GM21737 (cell line): Measurements from ENCODE around the gene LRIG1.

Experiments used
- ATAC-seq: cut with Tn5 transposase; IDR thresholded peaks from one replicate; pipeline ENCODE4 v1.9.1; 2021; ENCODE audit warnings: mild to moderate bottlenecking, moderate library complexity; ENCODE audit not compliant: unreplicated experiment

LRIG1 gene

DNA sequence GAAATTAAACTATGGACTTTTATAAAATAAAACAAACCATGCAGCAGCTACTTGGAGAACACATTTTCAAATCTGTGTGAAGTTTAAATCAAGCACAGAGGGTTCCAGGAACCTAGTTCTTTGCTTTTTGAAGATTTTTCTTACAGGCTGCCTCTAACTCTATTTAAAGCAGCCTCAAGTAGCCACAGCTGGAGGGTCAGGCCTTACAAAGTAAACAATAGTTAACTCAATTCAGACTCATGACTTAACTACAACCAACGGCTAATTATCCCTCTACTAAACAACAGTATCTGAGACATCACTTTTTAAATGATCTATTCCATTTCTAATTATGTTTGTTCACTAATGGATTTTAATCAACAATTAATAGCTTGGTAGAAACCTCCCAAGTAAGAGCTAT lies 9.8 kb downstream of the LRIG1 start:
- no peak for ATAC-seq

DNA sequence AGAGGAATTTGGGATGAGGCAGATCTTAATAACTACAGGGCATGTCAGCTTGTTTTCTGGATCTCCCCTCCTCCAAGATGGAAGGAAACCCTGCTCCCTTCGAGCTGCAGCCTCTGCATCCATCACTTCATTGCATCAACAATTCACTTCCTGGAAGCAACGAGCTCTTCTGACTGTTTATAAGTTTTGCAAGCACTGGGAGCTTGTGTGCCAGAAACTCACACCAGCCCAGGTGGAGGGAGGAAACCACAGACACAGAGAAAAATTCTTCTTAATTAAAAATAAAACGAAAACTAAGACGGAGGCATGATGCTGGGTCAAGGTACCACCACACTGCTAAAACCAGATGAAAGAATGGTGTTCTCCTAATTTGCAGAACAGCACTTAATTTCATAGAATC lies 10.6 kb downstream of the LRIG1 start:
- ATAC-seq = peak; percentile 66

DNA sequence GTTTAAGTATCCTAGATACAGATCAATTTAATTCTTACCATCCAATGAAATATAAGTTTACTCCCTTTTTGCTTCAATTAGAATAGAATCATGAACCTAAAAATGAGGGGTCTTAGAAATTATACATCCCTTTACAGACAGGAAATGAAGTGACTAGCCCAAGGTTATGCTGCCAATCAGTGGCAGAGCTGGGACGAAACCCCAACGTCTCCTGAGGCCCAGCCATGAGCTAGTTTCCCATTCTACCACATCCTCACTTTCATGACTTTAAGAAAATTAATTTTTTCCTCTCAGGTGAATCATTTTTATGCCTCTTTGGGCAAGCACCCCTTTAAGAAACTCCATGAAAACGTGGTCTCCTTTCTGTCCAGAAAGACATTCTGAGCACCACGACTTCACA lies 11.2 kb downstream of the LRIG1 start:
- no peak for ATAC-seq

DNA sequence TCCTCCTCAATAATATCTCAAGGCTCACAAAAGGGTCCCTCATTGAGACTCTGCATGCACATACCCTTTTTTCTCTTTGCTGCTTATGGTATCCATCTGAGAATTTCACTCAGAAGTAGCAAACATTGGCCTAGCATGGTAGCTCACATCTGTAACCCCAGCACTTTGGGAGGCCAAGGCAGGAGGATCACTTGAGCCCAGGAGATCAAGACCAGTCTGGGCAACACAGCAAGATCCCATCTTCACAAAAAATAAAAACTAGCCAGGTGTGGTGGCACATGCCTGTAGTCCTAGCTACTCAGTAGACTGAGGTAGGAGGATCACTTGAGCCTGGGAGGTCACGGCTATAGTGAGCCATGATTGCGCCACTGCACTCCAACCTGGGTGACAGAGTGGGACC lies 11.7 kb downstream of the LRIG1 start:
- no peak for ATAC-seq

DNA sequence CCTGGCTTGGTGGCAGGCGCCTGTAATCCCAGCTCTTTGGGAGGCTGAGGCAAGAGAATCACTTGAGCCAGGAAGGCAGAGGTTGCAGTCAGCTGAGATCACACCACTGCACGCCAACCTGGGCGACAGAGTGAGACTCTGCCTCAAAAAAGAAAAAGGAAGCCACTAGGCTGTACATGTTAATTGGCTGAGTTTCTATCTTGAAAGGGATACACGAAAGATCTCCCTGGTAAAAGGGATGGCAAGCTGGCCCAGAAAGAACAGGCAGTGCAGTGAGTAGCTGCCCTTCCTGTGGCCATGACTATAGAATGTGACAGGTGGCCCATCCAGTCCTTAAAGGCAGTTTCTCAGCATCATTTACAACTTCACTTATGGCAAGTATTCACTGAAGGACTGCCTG lies 12.3 kb downstream of the LRIG1 start:
- ATAC-seq = no peak

DNA sequence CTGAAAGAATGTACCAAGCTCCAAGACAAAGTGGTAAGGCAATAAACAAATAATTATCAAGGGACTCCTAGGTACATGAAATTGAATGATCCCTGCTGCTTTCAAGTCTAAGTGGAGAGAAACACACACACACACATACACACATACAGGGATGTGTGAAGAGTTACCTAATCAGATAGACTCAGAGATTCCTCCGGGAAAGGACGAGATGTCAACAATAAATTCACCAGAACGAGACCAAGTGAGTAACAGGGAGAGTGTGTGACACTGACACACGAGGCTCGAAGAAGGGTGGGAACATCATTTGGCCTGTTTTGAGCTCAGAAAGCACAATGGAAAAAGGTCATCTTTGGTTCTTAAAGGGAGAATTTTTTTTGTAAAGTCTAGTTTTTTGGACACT lies 13.4 kb downstream of the LRIG1 start:
- no peak for ATAC-seq

DNA sequence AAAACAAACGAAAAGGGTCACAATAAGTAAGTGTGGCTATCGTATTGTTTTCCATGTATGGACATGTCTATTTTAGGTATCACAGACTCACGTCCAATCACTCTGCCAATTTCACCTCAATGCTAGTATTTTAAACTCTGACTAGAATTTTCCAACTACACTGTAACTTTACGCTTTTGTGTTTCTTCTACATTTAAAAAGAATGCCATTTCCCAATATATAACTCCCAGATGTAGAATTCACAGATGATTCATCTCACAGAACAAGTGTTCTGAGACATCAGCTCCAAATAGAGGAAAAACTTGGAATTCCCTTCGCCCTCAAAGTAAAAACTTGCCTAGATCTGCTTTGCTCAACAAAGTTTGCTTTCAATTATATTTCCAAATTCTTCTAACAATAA lies 14.2 kb downstream of the LRIG1 start:
- no peak for ATAC-seq

DNA sequence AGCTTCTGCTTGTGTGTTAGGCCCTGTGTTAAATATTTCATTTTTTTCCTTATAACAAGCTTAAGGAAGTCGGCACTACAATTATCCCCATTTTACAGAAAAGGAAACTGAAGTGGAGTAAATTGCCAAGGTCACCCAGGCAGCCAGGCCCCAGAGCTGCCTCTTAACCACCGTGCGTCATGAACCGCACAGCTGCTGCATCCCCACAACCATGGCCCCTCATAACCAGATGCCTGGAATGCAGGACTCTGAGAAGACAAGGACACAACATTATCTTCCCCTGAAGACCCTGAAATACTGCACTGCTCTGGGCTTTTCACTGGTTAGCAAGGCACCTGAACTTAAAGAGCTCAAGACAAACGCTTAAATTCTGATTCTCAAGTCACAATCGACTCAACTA lies 14.6 kb downstream of the LRIG1 start:
- no peak for ATAC-seq

DNA sequence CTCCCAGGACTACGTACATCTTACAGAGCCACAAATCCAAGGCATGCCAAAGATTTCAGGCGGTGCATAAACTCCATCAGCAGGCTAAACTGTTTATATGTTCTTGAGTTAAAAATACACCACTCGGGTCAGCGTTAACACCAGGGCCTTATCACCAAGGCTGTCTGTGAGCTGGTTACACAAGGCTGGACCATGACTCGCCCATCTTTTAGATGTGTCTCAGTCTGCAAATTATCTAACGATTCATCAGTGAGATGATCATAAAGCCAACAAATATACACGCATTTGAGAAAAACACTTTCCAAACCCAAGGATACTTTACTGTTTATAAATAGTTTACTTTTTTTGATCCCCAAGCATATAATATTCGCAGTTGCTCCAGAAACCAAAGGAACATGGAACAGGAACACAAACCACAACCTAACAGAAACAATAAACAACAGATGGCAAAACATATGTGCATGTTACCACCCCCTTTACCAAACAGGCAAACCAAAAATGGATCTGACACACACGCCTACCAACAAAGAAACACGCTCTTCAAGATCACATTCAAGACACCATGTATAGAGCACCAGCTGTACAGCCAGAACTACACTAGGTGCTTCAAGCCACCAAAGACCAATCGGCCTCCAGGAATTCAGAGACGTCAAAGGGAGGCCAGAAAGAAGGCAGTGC lies 15.4 kb downstream of the LRIG1 start:
- ATAC-seq = no peak

DNA sequence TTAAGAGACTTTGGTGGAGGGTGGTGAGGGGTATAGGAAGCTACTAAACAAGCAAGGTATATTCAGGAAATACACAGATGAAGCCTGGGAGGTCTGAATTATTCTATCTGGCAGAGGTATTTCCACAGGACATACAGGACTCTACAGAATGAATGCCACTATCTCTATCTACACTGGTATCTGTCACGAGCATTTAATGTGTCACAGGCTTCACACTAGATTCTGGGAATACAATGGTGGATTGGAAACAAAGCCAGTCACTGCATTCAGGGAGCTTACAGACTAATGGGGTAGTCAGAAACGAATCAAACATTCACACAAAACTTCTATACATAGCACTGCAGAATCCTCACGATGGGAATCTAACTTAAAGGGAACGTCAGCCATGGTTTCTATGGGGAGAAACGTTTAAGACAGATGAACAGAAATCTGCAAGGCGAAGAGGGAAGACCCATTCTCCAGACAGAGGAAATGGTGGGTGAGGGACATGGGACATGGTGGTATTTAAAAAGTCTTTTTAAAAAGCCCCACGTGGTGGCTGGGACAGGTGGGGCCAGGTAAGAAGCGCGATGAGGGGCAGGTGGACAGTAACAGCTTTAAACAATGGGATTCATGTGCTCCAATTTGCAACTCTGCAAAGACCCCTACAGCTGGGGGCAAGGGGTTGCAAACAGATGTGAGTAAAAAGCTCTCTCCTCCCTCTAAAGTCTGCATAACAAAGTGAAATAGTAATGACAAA lies 16.5 kb downstream of the LRIG1 start:
- no peak for ATAC-seq

DNA sequence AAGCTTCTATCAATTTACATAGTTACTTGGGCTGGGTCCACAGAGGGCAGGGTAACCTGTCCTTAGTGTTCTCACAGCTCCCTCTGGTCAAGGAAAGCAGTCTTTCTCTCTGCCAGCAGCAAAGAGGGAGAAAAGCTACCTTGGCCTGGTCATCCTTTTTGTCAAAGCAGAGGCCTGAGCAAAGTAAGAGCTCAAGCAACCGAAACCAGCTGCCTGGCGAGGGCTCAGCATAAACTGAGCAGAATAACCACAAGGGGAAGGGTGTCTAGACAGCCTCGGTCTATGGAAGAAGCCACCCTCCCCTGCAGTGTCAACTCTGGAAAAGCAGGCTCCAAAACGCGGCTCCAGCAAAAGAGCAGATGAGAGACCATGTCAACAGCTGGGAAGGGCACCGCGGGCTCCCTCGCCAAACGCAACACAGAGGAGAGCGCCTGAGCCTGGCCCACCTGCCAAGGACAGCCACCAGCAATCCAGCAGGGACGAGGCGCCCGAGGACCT lies 17.4 kb downstream of the LRIG1 start:
- ATAC-seq = no peak

DNA sequence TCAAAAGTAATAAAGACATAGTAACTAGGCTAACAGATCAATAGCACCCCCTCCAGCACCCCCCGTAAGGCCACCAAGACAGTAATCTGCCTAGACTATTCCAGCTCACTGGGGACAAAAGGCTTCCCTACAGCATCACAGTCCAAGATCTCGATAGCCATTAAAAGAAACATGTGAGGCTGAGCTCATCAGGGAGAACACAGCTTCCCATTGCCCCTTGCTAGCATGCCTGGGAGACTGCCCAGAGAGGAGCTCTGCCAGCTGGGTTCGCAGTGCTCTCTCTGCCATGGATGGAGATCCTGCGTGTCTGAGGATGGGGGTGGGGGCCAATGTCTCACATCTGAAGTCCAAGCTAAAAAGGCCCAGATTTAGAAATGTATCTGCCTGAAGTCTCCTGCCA lies 17.8 kb downstream of the LRIG1 start:
- ATAC-seq = no peak

DNA sequence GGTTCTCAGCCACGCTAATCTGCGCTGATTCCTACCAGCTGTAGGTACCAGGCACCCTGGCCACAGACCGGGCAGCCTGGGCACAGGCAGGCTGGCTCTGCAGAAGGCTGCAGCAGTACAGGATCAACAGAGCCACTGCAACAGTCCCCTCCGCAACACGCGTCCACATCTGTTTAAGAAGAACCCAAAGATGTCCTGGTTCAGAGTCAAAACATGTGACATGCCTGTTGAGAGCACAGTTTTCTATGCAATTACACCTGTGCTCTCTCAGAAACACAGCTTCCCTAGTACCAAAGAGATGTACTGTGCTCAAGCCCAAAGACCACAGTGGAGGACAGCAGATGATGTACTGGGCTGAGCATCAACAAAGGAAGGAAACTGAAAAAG lies 18.8 kb downstream of the LRIG1 start:
- no peak for ATAC-seq

DNA sequence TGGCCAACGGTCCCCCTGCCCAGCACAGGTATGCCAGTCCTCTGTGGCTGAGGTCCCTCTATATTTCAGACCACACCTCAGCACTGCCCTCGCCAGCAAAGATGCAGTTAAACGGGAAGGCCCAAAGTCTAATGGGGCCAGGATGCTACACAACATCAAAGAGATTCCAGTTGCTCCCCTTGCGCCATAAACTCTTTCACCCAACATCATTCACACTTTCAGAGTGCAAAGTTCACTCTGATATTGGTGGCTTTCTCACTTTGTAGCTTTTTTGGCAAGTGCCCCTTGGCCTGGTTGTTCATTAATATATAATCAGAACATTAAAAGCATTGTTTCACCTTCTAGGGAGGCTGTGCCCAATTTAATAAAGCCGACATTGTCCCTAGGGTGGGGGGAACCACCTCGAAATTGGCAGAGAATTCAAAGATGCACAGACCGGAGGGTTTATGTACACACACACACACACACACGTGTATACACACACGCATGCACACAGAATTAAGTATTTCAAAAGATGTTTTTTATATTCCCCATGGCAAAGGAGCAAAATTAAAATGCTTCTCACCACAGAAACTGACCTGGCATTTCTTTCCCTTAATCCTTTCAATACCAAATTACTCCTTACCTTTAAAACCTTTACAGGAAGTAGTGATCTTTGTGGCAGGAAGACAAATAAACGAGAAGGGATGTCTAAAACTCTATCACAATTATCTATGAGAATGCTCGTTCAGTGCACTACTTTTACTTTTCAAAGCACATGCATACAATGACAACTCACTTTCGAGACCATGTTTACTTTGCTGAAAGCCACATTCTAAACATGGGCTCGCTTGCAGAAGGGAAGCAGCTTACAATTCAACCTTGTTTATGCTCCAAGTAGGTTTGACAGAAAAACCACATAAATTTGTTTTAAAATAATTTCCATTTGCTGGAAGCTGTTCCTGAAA lies 19.5 kb downstream of the LRIG1 start:
- ATAC-seq = no peak

DNA sequence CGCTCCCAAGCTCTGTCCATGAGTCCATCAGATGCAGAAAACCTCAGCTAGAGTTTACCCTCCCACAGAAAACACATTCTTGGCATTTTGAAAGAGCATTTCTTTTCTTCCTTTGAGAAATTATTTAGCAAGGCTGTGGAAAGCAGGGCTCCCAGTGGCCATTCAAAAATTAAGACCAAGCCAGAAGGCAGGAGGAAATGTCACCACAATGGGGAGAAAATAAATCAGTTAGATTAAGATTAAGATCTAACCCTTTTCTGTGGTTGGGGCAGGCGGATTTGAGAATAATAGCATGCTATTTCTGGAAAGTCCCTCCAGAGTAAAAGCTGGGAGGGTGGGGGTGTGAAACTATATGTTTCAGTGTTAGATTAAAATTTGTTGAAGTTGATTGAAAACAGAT lies 20.2 kb downstream of the LRIG1 start:
- no peak for ATAC-seq

DNA sequence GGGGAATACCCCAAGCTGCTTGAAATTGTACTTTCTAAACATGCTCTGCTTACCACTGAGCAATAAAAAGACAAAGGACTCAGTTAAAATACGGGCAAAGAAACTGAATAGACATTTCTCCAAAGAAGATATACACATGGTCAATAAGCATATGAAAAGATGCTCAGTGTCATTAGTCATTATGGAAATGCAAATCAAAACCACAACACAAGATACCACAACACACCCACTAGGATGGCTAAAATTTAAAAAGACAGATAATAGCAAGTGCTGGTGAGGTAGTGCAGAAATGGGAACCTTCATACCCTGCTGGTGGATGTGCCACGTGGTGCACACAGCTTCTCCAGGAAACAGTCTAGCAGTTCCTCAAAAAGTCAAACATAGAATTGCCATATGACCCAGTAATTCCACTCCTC lies 21.3 kb downstream of the LRIG1 start:
- no peak for ATAC-seq

DNA sequence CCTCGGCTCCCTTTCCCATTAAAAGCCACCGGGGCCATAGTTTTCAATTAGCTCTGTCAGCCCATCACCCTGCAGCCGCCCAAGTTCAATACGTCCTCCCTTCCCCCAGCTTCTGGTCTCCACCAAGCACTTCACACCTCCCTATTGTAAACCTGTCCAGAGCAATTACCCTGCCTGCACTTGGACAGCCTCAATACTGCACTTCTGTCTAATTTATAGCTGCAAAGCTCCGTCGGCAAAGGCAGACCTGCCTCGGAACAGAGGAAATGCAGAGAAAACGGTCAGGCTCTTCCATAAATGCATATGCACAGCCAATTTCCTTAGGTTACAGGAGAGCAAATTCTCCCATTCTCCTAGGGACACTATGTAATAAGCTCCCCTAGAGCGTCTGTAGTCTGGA lies 21.9 kb downstream of the LRIG1 start:
- ATAC-seq = no peak

DNA sequence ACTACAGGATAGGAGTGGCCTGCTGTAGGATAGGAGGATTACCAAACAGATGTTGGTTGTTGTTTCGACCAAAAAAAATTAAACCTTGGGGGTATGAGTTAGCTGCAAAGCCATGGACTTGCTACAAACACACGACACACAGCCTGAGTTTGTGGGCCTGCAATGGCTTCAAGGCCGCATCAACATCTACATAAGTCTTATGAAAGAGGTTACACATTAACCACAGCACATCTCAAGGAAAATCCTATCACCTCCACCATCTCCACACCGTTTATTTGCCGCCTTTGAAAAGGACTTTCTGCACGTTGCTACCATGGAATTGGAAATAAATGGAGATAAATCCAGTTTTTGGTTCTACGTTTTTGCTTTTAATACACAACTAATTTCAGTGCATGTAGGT lies 23.0 kb downstream of the LRIG1 start:
- no peak for ATAC-seq

DNA sequence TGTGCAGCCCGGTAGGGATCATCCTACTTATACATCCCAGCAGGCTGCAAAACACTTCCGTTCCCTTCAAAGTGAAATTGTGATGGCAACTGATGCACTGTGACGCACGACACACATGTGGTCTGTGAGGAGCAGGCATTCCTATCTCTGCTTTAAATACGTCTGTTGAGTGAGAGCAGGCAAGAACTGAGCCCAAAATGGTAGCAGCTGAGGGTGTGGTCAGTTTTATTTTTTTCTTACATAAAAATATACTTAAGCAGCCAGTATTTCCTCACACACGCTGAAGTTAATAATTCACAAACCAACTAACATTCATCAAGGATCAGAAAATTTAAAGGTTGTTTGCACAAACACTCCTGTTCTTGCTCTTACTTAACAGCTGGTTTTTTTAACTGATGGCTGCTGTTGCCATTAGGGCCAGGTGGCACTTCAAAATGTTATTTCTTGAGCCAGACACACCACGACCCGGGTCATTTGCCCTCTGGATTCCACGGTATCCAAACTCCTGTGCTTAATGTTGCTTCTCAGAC lies 23.9 kb downstream of the LRIG1 start:
- no peak for ATAC-seq

DNA sequence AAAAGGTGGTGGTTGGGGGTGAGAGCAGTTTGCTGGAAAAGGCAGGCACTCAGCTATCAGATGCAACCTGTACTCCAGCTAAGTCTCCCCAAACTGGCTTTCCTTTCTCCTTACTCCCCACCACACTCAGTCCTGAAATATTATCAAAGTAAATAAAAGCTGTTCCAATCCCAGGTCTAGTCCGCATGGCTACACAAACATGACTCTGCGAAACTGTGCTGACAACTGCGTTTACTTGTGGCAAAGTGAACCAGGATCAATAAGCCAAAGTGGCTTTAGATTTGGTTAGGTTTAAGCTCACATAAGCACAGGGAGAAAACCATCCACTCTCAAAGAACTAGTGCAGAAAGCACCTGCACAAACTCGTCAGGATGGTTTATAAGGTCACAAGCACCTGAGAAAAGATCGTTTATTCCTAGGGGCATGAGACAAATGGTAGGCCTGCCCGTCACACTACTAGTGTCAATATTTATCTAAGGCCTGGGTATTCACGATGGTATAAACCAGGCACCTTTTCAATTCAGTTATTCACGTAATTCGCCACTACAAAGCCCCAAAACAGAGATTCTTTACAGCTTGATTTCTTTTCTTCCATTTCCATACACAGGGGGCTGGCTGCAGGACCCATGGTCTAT lies 25.3 kb downstream of the LRIG1 start:
- ATAC-seq = no peak

DNA sequence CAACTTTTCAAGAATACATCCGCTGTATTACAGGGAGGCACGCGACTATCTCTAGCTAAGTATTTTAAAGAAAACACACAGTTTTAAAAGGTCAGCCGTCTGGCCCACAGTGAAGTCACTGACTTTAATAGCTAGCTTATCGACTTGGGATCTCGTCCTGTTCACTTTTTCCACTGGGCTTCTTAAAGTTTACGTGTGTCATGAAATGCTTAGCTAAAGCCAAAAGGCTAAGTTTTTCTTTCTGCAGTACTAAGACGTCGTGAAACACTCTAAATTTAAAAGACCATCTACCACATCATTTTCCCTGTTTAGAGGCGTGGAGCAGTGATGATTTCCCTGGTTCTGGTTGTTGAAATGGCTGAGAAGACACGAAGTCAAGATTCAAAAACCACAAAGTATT lies 27.1 kb downstream of the LRIG1 start:
- no peak for ATAC-seq
